Hepatocyte (in vitro differentiated cells): ENCODE data around the gene EPHB3. TPM values are rescaled to one million over a fixed set of nuclear protein-coding genes. Genes with fewer than 3 reads are reported as not detected.
A peak's percentile ranks its signal among the peaks of the same experiment; 100 is the strongest.

Experiments
- DNase-seq: peaks from one replicate; pipeline ENCODE4 v3.0.0-alpha.2; 2016; ENCODE audit warnings: low spot score
- H2AFZ ChIP-seq: fragments of 200-600 bp; sonication (generic); 2 replicates; pipeline ENCODE4 v1.6.0; 2016; ENCODE audit warnings: antibody characterized with exemption, mild to moderate bottlenecking
- H3K27ac ChIP-seq: fragments of 200-600 bp; sonication (generic); 2 replicates; pipeline ENCODE4 v1.5.1; 2016; ENCODE audit warnings: mild to moderate bottlenecking
- H3K27me3 ChIP-seq: fragments of 200-600 bp; sonication (generic); 2 replicates; pipeline ENCODE4 v1.6.1; 2016
- H3K36me3 ChIP-seq: fragments of 200-600 bp; sonication (generic); replicated peaks from 2 replicates; pipeline ENCODE4 v1.5.1; 2016; ENCODE audit warnings: low read depth; ENCODE audit not compliant: insufficient read depth
- H3K4me1 ChIP-seq: fragments of 200-600 bp; sonication (generic); 2 replicates; pipeline ENCODE4 v1.5.1; 2016; ENCODE audit warnings: mild to moderate bottlenecking, moderate library complexity; ENCODE audit not compliant: insufficient read depth
- H3K4me2 ChIP-seq: fragments of 200-600 bp; sonication (generic); 2 replicates; pipeline ENCODE4 v1.6.0; 2016
- H3K4me3 ChIP-seq: fragments of 200-600 bp; sonication (generic); 2 replicates; pipeline ENCODE4 v1.5.1; 2016; ENCODE audit warnings: mild to moderate bottlenecking
- H3K79me2 ChIP-seq: fragments of 200-600 bp; sonication (generic); 2 replicates; pipeline ENCODE4 v1.6.0; 2017; ENCODE audit warnings: mild to moderate bottlenecking
- H3K9me2 ChIP-seq: fragments of 200-600 bp; sonication (generic); replicated peaks from 2 replicates; pipeline ENCODE4 v1.6.0; 2017; ENCODE audit warnings: mild to moderate bottlenecking; ENCODE audit not compliant: insufficient read depth
- H3K9me3 ChIP-seq: fragments of 200-600 bp; sonication (generic); 2 replicates; pipeline ENCODE4 v1.5.1; 2016; ENCODE audit warnings: low read depth, mild to moderate bottlenecking
- H4K20me1 ChIP-seq: fragments of 200-600 bp; sonication (generic); 2 replicates; pipeline ENCODE4 v1.6.0; 2016; ENCODE audit warnings: mild to moderate bottlenecking; ENCODE audit not compliant: insufficient read depth, poor library complexity, severe bottlenecking
- CTCF ChIP-seq: fragments of 200-600 bp; sonication (generic); IDR thresholded peaks from 2 replicates; pipeline ENCODE4 v1.5.1; 2016; ENCODE audit warnings: antibody characterized with exemption, mild to moderate bottlenecking; ENCODE audit not compliant: poor library complexity
- EZH2 ChIP-seq: fragments of 200-600 bp; sonication (generic); IDR thresholded peaks from 2 replicates; pipeline ENCODE4 v1.6.1; 2016; ENCODE audit warnings: antibody characterized with exemption, mild to moderate bottlenecking, borderline replicate concordance
- EZH2phosphoT487 ChIP-seq: fragments of 200-600 bp; sonication (generic); IDR thresholded peaks from one replicate; pipeline ENCODE4 v1.6.1; 2018; ENCODE audit warnings: antibody characterized with exemption, mild to moderate bottlenecking, low read depth, moderate library complexity; ENCODE audit not compliant: unreplicated experiment, severe bottlenecking
- WGBS: methylation state at CpG from one replicate; pipeline ENCODE4 v1.1.6; 2016; ENCODE audit warnings: low lambda C conversion rate; ENCODE audit errors: missing lambda C conversion rate; 5-methylcytosine and 5-hydroxymethylcytosine counted together
- polyA plus RNA-seq: library from polyadenylated mRNA; unstranded; fragments of >200 nt; fragmentation: Nextera tagmentation; extraction: Ambion mirVana; gene quantifications from 2 replicates; pipeline ENCODE4 v1.2.1, GENCODE V29; 2016
- total RNA-seq: library from RNA; depleted of rRNA; stranded (reverse); fragments of >200 nt; gene quantifications from 2 replicates; pipeline ENCODE4 v1.2.3, GENCODE V29; 2014

Gene EPHB3
- total and polyA plus RNA-seq, 2 experiments from 2014 or later: 11.0 to 22.0 TPM

DNA sequence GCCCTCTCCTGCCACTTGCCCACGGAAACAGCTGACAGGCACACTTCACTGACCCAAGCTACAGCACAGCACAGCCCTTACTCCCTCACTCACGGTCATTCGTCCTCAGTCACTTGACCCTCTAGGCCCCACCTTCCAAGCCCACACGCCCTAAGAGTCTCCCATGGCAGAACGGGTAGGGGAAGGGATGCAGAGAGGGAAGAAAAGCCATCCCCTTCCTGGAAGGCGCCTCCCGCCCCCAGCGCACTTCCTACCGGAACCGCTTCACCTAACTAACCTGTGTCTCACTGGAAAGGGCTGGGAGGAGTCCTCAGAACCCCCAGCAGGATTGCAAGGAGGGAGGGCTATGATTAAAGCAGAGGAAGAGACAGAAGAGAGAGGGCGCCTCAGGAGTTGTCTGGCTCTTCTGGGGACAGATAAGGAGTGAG is 22.9 kb downstream of the EPHB3 start:
- no peaks in the 10 kb centered on the region for H3K36me3 ChIP-seq
- no peak overlapping the region for H2AFZ ChIP-seq
- 44% methylated on average over 11 of the region's 11 CpGs for WGBS
- DNase-seq: no peak
- H3K4me2 ChIP-seq: peak overlapping the region; percentile 96
- no peaks in the 10 kb centered on the region for H4K20me1 ChIP-seq
- H3K79me2 ChIP-seq: no peaks in the 10 kb centered on the region
- TF ChIP-seq EZH2 (no peak), CTCF (peak; percentile 16)
- no peaks in the 10 kb centered on the region for H3K27me3 ChIP-seq
- H3K27ac ChIP-seq: peak overlapping the region; percentile 72
- H3K4me3 ChIP-seq: no peak overlapping the region
- H3K4me1 ChIP-seq: peaks cover 30% of the 10 kb centered on the region
- no peaks in the 10 kb centered on the region for H3K9me2 ChIP-seq
- no peaks in the 10 kb centered on the region for H3K9me3 ChIP-seq

DNA sequence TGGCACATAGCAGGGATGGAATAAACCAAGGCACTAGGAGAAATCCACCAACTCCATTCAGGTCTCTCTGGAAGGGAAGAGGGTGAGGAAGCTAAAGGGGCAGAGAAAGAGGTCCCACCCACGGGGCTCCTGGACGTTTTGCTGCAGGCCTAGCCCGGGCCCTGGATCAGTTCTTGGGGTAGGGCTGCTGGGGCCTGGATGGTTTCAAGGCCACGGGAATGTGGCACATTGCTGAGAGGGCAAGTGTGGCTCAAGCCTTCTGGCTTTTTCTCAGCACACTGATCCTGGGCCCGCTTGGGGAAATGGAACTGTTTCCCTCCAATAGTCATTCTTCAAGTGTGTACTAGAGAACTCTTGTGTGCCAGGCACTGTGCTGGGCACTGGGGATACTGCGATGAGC is 24.0 kb downstream of the EPHB3 start:
- no peaks in the 10 kb centered on the region for H3K36me3 ChIP-seq
- H3K9me2 ChIP-seq: no peaks in the 10 kb centered on the region
- H3K4me3 ChIP-seq: no peak overlapping the region
- H4K20me1 ChIP-seq: no peaks in the 10 kb centered on the region
- H3K4me1 ChIP-seq: peaks cover 32% of the 10 kb centered on the region
- DNase-seq: no peak
- no peaks in the 10 kb centered on the region for H3K79me2 ChIP-seq
- no peaks in the 10 kb centered on the region for H3K9me3 ChIP-seq
- H3K27ac ChIP-seq: peak overlapping the region; percentile 72
- no peak overlapping the region for H2AFZ ChIP-seq
- H3K4me2 ChIP-seq: no peak overlapping the region
- H3K27me3 ChIP-seq: no peaks in the 10 kb centered on the region
- TF ChIP-seq EZH2: no peak
- TF ChIP-seq CTCF: no peak
- no peak for TF ChIP-seq EZH2phosphoT487
- WGBS: 82% methylated on average over 6 of the region's 6 CpGs

DNA sequence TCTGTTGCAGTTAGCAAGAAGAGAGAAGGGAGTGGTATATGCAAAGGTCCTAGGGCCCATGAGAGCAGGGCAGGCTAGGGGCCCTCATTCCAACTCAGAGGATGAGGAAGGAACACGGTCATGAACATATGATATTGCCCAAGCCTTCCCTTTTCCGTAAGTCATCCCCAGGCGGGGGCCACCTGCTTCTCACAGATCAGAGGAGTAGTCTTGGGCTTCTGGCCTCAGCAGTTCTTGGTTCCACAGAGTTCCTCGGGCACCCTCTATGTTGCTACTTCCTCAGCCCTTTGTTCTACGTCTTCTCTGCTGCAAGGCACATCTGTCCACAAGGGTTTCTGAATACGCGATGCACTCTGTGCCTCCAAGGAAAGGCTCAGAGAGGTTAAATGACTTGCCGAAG is 25.3 kb downstream of the EPHB3 start:
- Histone ChIP-seq H3K4me1 (peaks cover 42% of the 10 kb centered on the region), H3K27me3 (no peaks in the 10 kb centered on the region), H4K20me1 (no peaks in the 10 kb centered on the region), H2AFZ (no peak overlapping the region), H3K4me3 (no peak overlapping the region), H3K9me2 (no peaks in the 10 kb centered on the region), H3K4me2 (no peak overlapping the region), H3K27ac (no peak overlapping the region), H3K9me3 (no peaks in the 10 kb centered on the region), H3K36me3 (no peaks in the 10 kb centered on the region), H3K79me2 (no peaks in the 10 kb centered on the region)
- no peak for DNase-seq
- TF ChIP-seq EZH2phosphoT487: no peak
- TF ChIP-seq CTCF: no peak
- TF ChIP-seq EZH2: no peak
- 89% methylated on average over 8 of the region's 8 CpGs for WGBS

DNA sequence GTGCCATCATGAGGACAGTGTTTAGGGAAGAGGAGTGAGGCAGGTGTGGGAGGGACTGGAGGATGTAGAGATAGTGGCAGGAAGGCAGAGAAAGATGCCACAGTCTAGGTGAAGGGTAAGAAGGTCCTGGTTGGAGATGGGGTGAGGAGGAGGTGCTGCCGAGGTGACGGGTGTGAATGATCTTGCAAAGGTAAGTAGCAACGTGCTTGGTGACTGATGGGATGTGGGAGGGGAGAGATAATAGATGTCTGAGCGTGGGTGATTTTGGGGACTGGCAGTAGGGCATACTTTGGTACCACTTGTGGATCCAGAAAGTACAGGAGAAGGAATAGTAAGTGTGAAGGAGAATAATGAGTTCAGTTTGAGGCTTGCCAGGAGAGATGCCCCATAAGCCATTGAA is 27.2 kb downstream of the EPHB3 start:
- no peaks in the 10 kb centered on the region for H3K9me3 ChIP-seq
- H3K27ac ChIP-seq: no peak overlapping the region
- peaks cover 44% of the 10 kb centered on the region for H3K4me1 ChIP-seq
- H4K20me1 ChIP-seq: no peaks in the 10 kb centered on the region
- no peak overlapping the region for H3K4me2 ChIP-seq
- H3K9me2 ChIP-seq: no peaks in the 10 kb centered on the region
- H3K27me3 ChIP-seq: no peaks in the 10 kb centered on the region
- TF ChIP-seq EZH2 (no peak), EZH2phosphoT487 (no peak), CTCF (no peak)
- DNase-seq: no peak
- WGBS: 88% methylated on average over 4 of the region's 4 CpGs
- H3K36me3 ChIP-seq: no peaks in the 10 kb centered on the region
- H3K4me3 ChIP-seq: no peak overlapping the region
- no peak overlapping the region for H2AFZ ChIP-seq
- H3K79me2 ChIP-seq: no peaks in the 10 kb centered on the region
